Left lung (tissue), 10 donors: ENCODE results near the gene PSPN. TPM values are rescaled to one million over a fixed set of nuclear protein-coding genes. Genes with fewer than 3 reads are reported as not detected.

Experiments
- ATAC-seq: fragments of 200-7000 bp; cut with Tn5 transposase; one replicate; pipeline ENCODE4 v1.9.1; 2020; ENCODE audit warnings: moderate library complexity
- DNase-seq, 4 donors: peaks; one replicate each; pipeline ENCODE4 v3.0.0-alpha.2; 2013 to 2020
- H3K27ac ChIP-seq, 2 donors: fragments of 200-600 bp; sonication (generic) in 1 of 2; one replicate each; pipeline versions ENCODE4 v1.5.0 to v1.8.0; 2020 to 2021
- H3K27me3 ChIP-seq, 2 donors: fragments of 200-600 bp; sonication (generic) in 1 of 2; one replicate each; pipeline versions ENCODE4 v1.5.0 to v1.8.0; 2020 to 2021
- H3K36me3 ChIP-seq, 2 donors: fragments of 200-600 bp; sonication (generic) in 1 of 2; one replicate each; pipeline versions ENCODE4 v1.5.0 to v1.8.0; 2020 to 2021
- H3K4me1 ChIP-seq, 2 donors: fragments of 200-600 bp; one replicate each; pipeline ENCODE4 v1.8.0; 2021
- H3K4me3 ChIP-seq, 2 donors: fragments of 200-600 bp; sonication (generic) in 1 of 2; one replicate each; pipeline versions ENCODE4 v1.5.0 to v1.8.0; 2020 to 2021; ENCODE audit warnings: mild to moderate bottlenecking in 1 of 2
- H3K9me3 ChIP-seq, 2 donors: fragments of 200-600 bp; sonication (generic) in 1 of 2; one replicate each; pipeline versions ENCODE4 v1.5.0 to v1.8.0; 2020 to 2021
- CTCF ChIP-seq, 2 donors: fragments of 200-600 bp; sonication (generic) in 1 of 2; IDR thresholded peaks; one replicate each; pipeline versions ENCODE4 v1.5.0 to v1.8.0; 2021; ENCODE audit warnings: antibody characterized with exemption in 2 of 2
- intact Hi-C, 2 donors: fragments of 100-400 bp; cut with DNase I; formaldehyde crosslinking; loops; one replicate each; pipeline versions ENCODE4 v1.11.2 to v1.14.2; 2022
- polyA plus RNA-seq, 6 donors: library from polyadenylated mRNA; unstranded; fragments of 120-200 nt; gene quantifications; one replicate each; pipeline ENCODE4 v1.2.1, GENCODE V29; 2013; ENCODE audit not compliant: insufficient read length in 6 of 6
- total RNA-seq, 2 donors: library from RNA; stranded (reverse); fragmentation: NEBNext Ultra II Directional; extraction: Animal tissue kit (Norgen Biotek cat#: 25700); gene quantifications; one replicate each; pipeline ENCODE4 v1.2.1, GENCODE V29; 2021
- donor health status: DM: no; HTN: yes; CAD: no.
- donor health status: DM: no; HTN: no; CAD: no.

PSPN gene
- total and polyA plus RNA-seq, 8 donors: 1.8 to 2.7 (median 2.3) TPM

GRCh38 chr19:6393983-6394412 lies 18.3 kb upstream of the PSPN start:
- Histone ChIP-seq H3K4me3 (peak overlapping the region; percentile 83 to 86), H3K4me1 (peaks cover 3 to 21% of the 10 kb centered on the region in 2 donors), H3K36me3 (peaks cover 0 to 24% of the 10 kb centered on the region in 2 donors), H3K27ac (peak overlapping the region; percentile 92 to 97), H3K27me3 (no peaks in the 10 kb centered on the region), H3K9me3 (no peaks in the 10 kb centered on the region)
- ATAC-seq: no peak
- TF ChIP-seq CTCF (IDR thresholded peaks at IDR 0.05): no peak
- intact Hi-C loops: no loop called here
- DNase-seq: no peak

DNA sequence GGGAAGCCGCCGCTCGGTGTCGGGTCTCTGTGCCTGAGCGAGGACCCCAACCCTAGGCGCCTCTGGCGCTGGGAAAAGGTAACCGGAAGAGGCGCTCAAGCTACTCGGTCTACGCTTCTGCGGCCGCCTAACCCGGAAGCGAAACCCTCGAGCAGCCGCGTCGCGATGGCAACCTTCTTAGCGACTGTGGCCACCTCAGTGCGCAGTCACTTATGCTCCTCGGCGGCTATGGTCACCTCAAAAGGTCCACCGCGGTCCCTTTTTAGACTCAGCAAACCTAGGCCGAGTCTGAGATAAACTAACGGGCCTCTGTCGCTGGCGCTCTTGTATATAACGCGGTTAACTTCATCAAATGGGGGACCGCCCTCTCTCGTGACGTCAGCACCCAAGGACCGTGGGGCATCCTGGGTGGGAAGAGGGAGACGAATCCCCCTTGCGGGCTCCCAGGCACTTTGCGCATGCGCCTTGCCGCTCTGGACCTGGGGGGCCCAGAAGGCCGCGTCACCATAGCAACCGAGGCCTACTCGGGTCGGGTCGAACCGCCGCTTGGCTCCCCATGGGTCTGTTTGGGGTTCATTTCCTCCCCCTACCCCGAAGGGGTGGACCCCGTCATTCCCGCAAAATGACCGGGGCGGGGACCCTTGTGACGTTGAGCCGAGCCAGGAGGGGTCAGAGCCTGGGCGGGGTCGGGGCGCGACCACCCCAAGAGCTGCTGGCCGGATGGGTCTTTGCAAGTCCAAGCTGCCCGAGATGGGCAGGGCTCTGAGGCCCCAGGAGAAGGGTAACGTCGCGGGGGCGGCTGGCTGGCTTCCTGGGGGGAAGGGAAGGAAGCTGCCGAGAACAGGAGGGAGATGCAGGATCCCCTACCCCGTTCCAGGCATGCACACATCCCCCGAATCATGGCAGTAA lies 17.6 kb upstream of the PSPN start, which contains the start of gene GTF2F1:
GTF2F1 (minus strand) TSS at position 91 of the 909 bp plus-strand sequence. CDS start 169 bp downstream, outside the sequence.
- Histone ChIP-seq H3K4me3 (peak within 1 kb of the TSS; percentile 83 to 86), H3K36me3 (peaks cover 0 to 31% of the 10 kb centered on the region in 2 donors), H3K27me3 (no peaks in the 10 kb centered on the region), H3K9me3 (no peaks in the 10 kb centered on the region), H3K27ac (peak within 1 kb of the TSS; percentile 92 to 97), H3K4me1 (peaks cover 3 to 21% of the 10 kb centered on the region in 2 donors)
- DNase-seq (peak; percentile 96 to 99 (median 98)), ATAC-seq (peak; percentile 95)
- no peak for TF ChIP-seq CTCF (IDR thresholded peaks at IDR 0.05)
- intact Hi-C loops: no loop called here

- intact Hi-C loops: no loop called here
- ATAC-seq: no peak
These were observed 16.7 kb upstream of the PSPN start for GRCh38 chr19:6392221-6393073.

DNA sequence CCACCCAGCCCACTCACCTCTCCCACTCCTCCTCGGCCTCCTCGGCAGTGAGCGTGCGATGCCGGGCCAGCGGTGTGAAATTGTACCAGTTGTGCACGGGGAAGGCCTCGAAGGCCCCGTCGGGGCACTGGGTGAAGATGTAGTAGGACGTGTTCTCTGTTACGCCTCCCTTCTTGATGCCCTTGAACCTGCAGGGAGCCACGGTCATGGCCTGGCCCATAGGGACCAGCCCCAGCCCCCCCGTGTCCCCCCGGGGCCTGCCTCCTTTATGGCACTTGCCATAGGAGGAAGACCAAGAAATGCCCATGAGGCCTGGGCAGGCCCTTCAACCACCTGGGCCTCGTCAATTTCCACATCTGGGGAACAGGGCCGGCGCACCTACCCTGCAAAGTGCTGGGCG lies 11.6 kb upstream of the PSPN start:
- peaks cover 0 to 90% of the 10 kb centered on the region in 2 donors for H3K36me3 ChIP-seq
- H3K9me3 ChIP-seq: no peaks in the 10 kb centered on the region
- no peak for TF ChIP-seq CTCF (IDR thresholded peaks at IDR 0.05)
- no peak for ATAC-seq
- no peak overlapping the region for H3K4me3 ChIP-seq
- DNase-seq: no peak
- intact Hi-C loops: no loop called here
- no peak overlapping the region for H3K27ac ChIP-seq
- peaks cover 3 to 14% of the 10 kb centered on the region in 2 donors for H3K4me1 ChIP-seq
- H3K27me3 ChIP-seq: no peaks in the 10 kb centered on the region

More at GRCh38 chr19:6392221-6393073, 16.7 kb upstream of the PSPN start:
- no peak for TF ChIP-seq CTCF (IDR thresholded peaks at IDR 0.05)
- no peak for DNase-seq
- no peaks in the 10 kb centered on the region for H3K9me3 ChIP-seq
- H3K27ac ChIP-seq: peak overlapping the region; percentile 92 to 97
- peaks cover 0 to 39% of the 10 kb centered on the region in 2 donors for H3K36me3 ChIP-seq
- H3K4me1 ChIP-seq: peaks cover 3 to 21% of the 10 kb centered on the region in 2 donors
- peak overlapping the region; percentile 83 to 86 for H3K4me3 ChIP-seq
- no peaks in the 10 kb centered on the region for H3K27me3 ChIP-seq
